GM13976 (cell line): Measurements from ENCODE around the gene LOC128125822.

Experiments used
- DNase-seq: peaks from one replicate; pipeline ENCODE4 v3.0.0; 2012; ENCODE audit warnings: low spot score
- in situ Hi-C: fragments of 300-500 bp; cut with MboI; formaldehyde crosslinking; loops from one replicate; pipeline ENCODE4 v1.12.0; 2022; ENCODE audit warnings: low sequenced_read_pairs, mixed read lengths, inconsistent platforms; ENCODE audit not compliant: unreplicated experiment
- TF ChIP-seq, protein P1 (sequence below): IDR thresholded peaks from 2 replicates; pipeline ENCODE4 v1.5.1; 2012; ENCODE audit warnings: borderline replicate concordance, mild to moderate bottlenecking; ENCODE audit not compliant: insufficient read depth; ENCODE audit errors: extremely low read depth, missing control alignments, control extremely low read depth

Gene LOC128125822

GRCh38 chr6:63610944-63611343 lies 38.7 kb downstream of the LOC128125822 start:
- TF ChIP-seq, protein P1, sequence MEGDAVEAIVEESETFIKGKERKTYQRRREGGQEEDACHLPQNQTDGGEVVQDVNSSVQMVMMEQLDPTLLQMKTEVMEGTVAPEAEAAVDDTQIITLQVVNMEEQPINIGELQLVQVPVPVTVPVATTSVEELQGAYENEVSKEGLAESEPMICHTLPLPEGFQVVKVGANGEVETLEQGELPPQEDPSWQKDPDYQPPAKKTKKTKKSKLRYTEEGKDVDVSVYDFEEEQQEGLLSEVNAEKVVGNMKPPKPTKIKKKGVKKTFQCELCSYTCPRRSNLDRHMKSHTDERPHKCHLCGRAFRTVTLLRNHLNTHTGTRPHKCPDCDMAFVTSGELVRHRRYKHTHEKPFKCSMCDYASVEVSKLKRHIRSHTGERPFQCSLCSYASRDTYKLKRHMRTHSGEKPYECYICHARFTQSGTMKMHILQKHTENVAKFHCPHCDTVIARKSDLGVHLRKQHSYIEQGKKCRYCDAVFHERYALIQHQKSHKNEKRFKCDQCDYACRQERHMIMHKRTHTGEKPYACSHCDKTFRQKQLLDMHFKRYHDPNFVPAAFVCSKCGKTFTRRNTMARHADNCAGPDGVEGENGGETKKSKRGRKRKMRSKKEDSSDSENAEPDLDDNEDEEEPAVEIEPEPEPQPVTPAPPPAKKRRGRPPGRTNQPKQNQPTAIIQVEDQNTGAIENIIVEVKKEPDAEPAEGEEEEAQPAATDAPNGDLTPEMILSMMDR = no peak
- in situ Hi-C loops = no loop called here
- DNase-seq = no peak

DNA sequence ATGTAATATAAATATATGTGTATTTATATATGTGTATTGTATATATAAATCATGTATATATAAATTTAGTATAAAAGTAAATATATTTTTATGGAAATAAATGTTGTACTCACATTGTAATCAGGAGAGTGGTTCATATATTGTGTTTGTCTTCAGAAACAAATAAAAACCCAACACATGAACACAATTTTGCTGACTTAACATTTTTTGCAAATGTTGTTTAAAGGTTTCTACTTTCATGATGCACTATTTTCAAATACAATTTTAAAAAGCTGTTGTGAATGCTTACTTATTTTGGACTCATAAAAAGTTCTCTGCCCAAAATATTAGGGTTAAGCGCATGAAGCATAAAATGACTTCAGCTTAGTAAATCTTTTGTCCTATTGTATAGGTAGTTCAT lies 39.3 kb downstream of the LOC128125822 start:
- in situ Hi-C loops = no loop called here
- DNase-seq = no peak
- TF ChIP-seq, protein P1 = no peak

DNA sequence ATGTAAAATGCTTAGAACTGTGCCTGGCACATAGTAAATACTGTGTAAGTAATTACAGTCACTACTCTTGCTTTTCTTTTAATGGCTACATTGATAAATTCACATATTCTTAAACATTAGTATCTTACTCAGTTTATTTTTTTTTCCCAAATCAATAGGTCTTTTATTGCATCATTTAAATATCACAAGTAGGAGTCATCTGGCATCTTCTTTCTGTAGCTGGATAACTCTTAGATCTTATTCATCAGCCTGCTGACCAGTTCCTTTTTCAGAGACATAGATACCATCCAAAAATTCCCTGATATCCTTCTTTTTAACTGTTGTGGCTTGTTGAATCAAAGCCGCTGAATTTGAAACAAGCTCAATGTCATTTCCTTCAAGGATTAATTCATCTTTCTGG lies 43.3 kb downstream of the LOC128125822 start:
- TF ChIP-seq, protein P1 = no peak
- in situ Hi-C loops = no loop called here
- DNase-seq = no peak
